PC-9 (cell line): Measurements from ENCODE around the gene CTDNEP1. TPM values are rescaled to one million over a fixed set of nuclear protein-coding genes. Genes with fewer than 3 reads are reported as not detected.

Experiments used
- BruUV-seq: library from RNA; stranded (reverse); fragments of 400-500 nt; replicated peaks from 2 replicates; lab custom pipeline; 2021; lab: Mats Ljungman, UMichigan
- CTCF ChIA-PET: fragments of 300-600 bp; sonication (Branson Sonifier 250); formaldehyde crosslinking; loops from one replicate; lab custom pipeline; 2022; ENCODE audit warnings: antibody characterized with exemption; lab: Charles Lee
- POLR2A ChIA-PET: fragments of 300-600 bp; sonication (Branson Sonifier 250); formaldehyde crosslinking; loops from one replicate; lab custom pipeline; 2022; ENCODE audit warnings: antibody characterized with exemption; ENCODE audit not compliant: unreplicated experiment; lab: Charles Lee
- DNase-seq, 2 experiments: peaks; one replicate each; pipeline versions ENCODE4 v3.0.0 to v3.0.0-alpha.2; 2015 to 2022; ENCODE audit warnings: mixed read lengths in 1 of 2
- H2AFZ ChIP-seq: fragments of 200-600 bp; sonication (generic); 2 replicates; pipeline ENCODE4 v1.8.1; 2017; ENCODE audit warnings: antibody characterized with exemption
- H3F3A ChIP-seq: fragments of 200-600 bp; sonication (generic); 2 replicates; pipeline ENCODE4 v1.8.1; 2017; ENCODE audit warnings: antibody characterized with exemption, mild to moderate bottlenecking, low read depth; ENCODE audit not compliant: insufficient read depth
- H3K27ac ChIP-seq: fragments of 200-600 bp; sonication (generic); 2 replicates; pipeline ENCODE4 v1.6.1; 2016; ENCODE audit warnings: mixed run types
- H3K27me3 ChIP-seq: fragments of 200-600 bp; sonication (generic); 2 replicates; pipeline ENCODE4 v1.6.1; 2016; ENCODE audit warnings: low read depth, mixed run types; ENCODE audit not compliant: insufficient read depth
- H3K36me3 ChIP-seq: fragments of 200-600 bp; sonication (generic); 2 replicates; pipeline ENCODE4 v1.6.1; 2016; ENCODE audit warnings: low read depth, mixed run types
- H3K4me1 ChIP-seq: fragments of 200-600 bp; sonication (generic); replicated peaks from 2 replicates; pipeline ENCODE4 v1.6.1; 2016; ENCODE audit warnings: mixed run types; ENCODE audit not compliant: insufficient read depth
- H3K4me2 ChIP-seq: fragments of 200-600 bp; sonication (generic); 2 replicates; pipeline ENCODE4 v1.6.1; 2017; ENCODE audit warnings: mixed run types
- H3K4me3 ChIP-seq: fragments of 200-600 bp; sonication (generic); 2 replicates; pipeline ENCODE4 v1.6.1; 2016; ENCODE audit warnings: mixed run types
- H3K79me2 ChIP-seq: fragments of 200-600 bp; sonication (generic); 2 replicates; pipeline ENCODE4 v1.6.1; 2017; ENCODE audit warnings: low read depth, mixed run types
- H3K9me2 ChIP-seq: fragments of 200-600 bp; sonication (generic); 2 replicates; pipeline ENCODE4 v1.8.1; 2017; ENCODE audit warnings: mild to moderate bottlenecking; ENCODE audit not compliant: insufficient read depth
- H3K9me3 ChIP-seq: fragments of 200-600 bp; sonication (generic); 2 replicates; pipeline ENCODE4 v1.8.1; 2016; ENCODE audit warnings: low read depth; ENCODE audit not compliant: insufficient read depth
- H4K20me1 ChIP-seq: fragments of 200-600 bp; sonication (generic); 2 replicates; pipeline ENCODE4 v1.8.1; 2017; ENCODE audit not compliant: insufficient read depth
- CTCF ChIP-seq: fragments of 200-600 bp; sonication (generic); conservative IDR thresholded peaks from 2 replicates; pipeline ENCODE4 v1.6.1; 2017; ENCODE audit warnings: mixed run types, antibody characterized with exemption, mild to moderate bottlenecking, moderate library complexity
- EZH2 ChIP-seq: fragments of 200-600 bp; sonication (generic); IDR thresholded peaks from 2 replicates; pipeline ENCODE4 v1.8.0; 2017; ENCODE audit warnings: antibody characterized with exemption, low read depth
- intact Hi-C: fragments of 100-400 bp; cut with micrococcal nuclease; formaldehyde crosslinking; loops from one replicate; pipeline ENCODE4 v1.10.0; 2022; ENCODE audit not compliant: unreplicated experiment
- total RNA-seq: library from RNA; stranded (reverse); gene quantifications from 2 replicates; pipeline ENCODE4 v1.2.3, GENCODE V29; 2021

The CTDNEP1 gene
- total RNA-seq, 1 experiment from 2014 or later, result 203 TPM

DNA sequence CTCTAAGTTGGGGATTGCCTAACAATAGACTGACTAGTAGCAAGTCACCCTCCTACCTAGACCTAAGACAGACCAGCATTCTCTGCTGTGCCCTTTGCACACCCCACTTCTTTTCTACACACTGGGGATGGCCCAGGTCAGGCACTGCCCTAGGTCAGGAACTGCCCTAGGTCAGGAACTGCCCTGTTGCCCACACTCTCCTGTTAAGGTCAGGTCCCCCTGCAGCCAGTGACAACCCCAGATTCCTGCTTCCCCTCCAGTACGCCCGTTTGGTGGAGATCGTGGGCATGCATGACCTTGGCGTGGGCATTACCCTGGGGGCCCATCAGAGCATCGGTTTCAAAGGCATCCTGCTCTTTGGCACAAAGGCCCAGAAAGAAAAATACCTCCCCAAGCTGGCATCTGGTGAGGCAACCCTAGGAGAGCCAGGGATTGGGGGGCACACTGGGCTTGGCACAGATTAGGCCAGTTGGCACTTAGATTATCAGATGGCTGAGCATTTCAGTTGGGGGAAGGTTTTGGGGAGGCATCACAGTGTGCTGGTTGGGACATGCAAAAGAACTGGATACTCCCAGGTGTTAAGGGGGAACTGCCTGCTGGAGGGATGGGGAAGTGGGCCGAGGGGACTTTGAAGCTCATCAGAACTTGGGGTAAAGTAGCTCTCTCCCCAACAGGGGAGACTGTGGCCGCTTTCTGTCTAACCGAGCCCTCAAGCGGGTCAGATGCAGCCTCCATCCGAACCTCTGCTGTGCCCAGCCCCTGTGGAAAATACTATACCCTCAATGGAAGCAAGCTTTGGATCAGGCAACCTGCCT is 30.0 kb downstream of the CTDNEP1 start:
- ChIA-PET POLR2A (interaction anchor here (0.5 to 1.1 kb wide), 4 partner anchors 20 to 352 kb away, joined by 3 to 5 read pairs (median 4); partner anchors contain the start of gene GABARAP), CTCF (interaction anchor here (0.5 to 1.1 kb wide), 3 partner anchors 18 to 179 kb away, joined by 4 to 13 read pairs (median 4); partner anchors contain the start of gene PHF23)

DNA sequence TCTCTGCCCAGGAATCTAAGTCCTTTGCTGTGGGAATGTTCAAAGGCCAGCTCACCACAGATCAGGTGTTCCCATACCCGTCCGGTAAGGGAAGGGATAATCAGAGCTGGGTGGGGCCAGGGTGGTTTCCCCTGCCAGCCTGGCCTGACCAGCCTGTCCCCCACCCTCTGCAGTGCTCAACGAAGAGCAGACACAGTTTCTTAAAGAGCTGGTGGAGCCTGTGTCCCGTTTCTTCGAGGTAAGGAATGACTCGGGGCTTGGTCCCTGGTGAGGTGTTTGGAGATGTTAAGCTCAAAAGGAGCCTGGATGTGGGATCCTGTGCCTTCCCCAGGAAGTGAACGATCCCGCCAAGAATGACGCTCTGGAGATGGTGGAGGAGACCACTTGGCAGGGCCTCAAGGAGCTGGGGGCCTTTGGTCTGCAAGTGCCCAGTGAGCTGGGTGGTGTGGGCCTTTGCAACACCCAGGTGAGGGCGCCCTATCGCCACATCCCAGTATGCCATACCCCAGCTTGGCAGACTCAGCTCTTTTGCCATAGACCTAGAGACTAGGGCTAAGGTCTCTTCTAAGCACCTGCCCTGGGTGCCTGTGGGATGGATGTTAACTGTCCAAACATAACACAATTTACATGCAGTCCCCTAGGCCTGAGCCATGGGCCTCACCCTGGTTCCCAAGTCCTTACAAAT is 30.8 kb downstream of the CTDNEP1 start:
- H3K4me1 ChIP-seq, result peaks cover 33% of the 10 kb centered on the region
- H2AFZ ChIP-seq, result no peak overlapping the region
- peaks cover 56% of the 10 kb centered on the region for H3F3A ChIP-seq
- BruUV-seq, result no TSS peak
- no peaks in the 10 kb centered on the region for H3K27me3 ChIP-seq
- intact Hi-C loops, result loop anchor here (5.0 kb wide), 1 partner anchor 87 kb away; the partner anchor contains the start of gene EIF5A
- H3K9me2 ChIP-seq, result no peaks in the 10 kb centered on the region
- ChIA-PET CTCF (interaction anchor here (0.5 to 2.2 kb wide), 6 partner anchors 18 to 235 kb away, joined by 3 to 30 read pairs (median 4); partner anchors contain the start of genes GABARAP and PHF23), POLR2A (interaction anchor here (0.5 to 1.1 kb wide), 13 partner anchors 9 to 351 kb away, joined by 3 to 11 read pairs (median 4); partner anchors contain the start of genes DVL2, GABARAP and PHF23)
- peak overlapping the region; percentile 89 for H3K4me2 ChIP-seq
- peaks cover 31% of the 10 kb centered on the region for H3K36me3 ChIP-seq
- TF ChIP-seq EZH2 (no peak), CTCF (peak; percentile 68)
- peak overlapping the region; percentile 98 for H3K27ac ChIP-seq
- H3K79me2 ChIP-seq, result peaks cover 34% of the 10 kb centered on the region
- DNase-seq, result peak; percentile 52 to 64
- H4K20me1 ChIP-seq, result peaks cover 36% of the 10 kb centered on the region
- peak overlapping the region; percentile 77 for H3K4me3 ChIP-seq
- H3K9me3 ChIP-seq, result no peaks in the 10 kb centered on the region

More for the DNA sequence above, 30.0 kb downstream of the CTDNEP1 start:
- peaks cover 31% of the 10 kb centered on the region for H3K36me3 ChIP-seq
- H3K4me1 ChIP-seq, result peaks cover 33% of the 10 kb centered on the region
- TF ChIP-seq CTCF, result no peak
- no peak for TF ChIP-seq EZH2
- BruUV-seq, result no TSS peak
- intact Hi-C loops, result loop anchor here (5.0 kb wide), 1 partner anchor 86 kb away; the partner anchor contains the start of gene EIF5A
- peaks cover 34% of the 10 kb centered on the region for H3K79me2 ChIP-seq
- peaks cover 59% of the 10 kb centered on the region for H3F3A ChIP-seq
- no peaks in the 10 kb centered on the region for H3K9me2 ChIP-seq
- no peaks in the 10 kb centered on the region for H3K9me3 ChIP-seq
- H2AFZ ChIP-seq, result no peak overlapping the region
- peaks cover 36% of the 10 kb centered on the region for H4K20me1 ChIP-seq
- no peak for DNase-seq
- H3K4me2 ChIP-seq, result peak overlapping the region; percentile 89
- H3K27ac ChIP-seq, result peak overlapping the region; percentile 98
- H3K4me3 ChIP-seq, result peak overlapping the region; percentile 77
- no peaks in the 10 kb centered on the region for H3K27me3 ChIP-seq
